Hepatocyte (in vitro differentiated cells): ENCODE data around the gene NPAS3.

Experiments used
- CTCF ChIP-seq: fragments of 200-600 bp; sonication (generic); IDR thresholded peaks from 2 replicates; pipeline ENCODE4 v1.5.1; 2016; ENCODE audit warnings: antibody characterized with exemption, mild to moderate bottlenecking; ENCODE audit not compliant: poor library complexity
- EZH2 ChIP-seq: fragments of 200-600 bp; sonication (generic); IDR thresholded peaks from 2 replicates; pipeline ENCODE4 v1.6.1; 2016; ENCODE audit warnings: antibody characterized with exemption, mild to moderate bottlenecking, borderline replicate concordance
- EZH2phosphoT487 ChIP-seq: fragments of 200-600 bp; sonication (generic); IDR thresholded peaks from one replicate; pipeline ENCODE4 v1.6.1; 2018; ENCODE audit warnings: antibody characterized with exemption, mild to moderate bottlenecking, low read depth, moderate library complexity; ENCODE audit not compliant: unreplicated experiment, severe bottlenecking

- no peak for TF ChIP-seq EZH2
- no peak for TF ChIP-seq CTCF
- no peak for TF ChIP-seq EZH2phosphoT487
Observed at GRCh38 chr14:33576014-33576413, 637.3 kb downstream of the NPAS3 start.
